DOHH2 (cell line): ENCODE data around the gene EXOC3L1.

Source experiments
- CTCF ChIP-seq: fragments of 200-600 bp; sonication (generic); IDR thresholded peaks from one replicate; pipeline ENCODE4 v1.5.1; 2014; ENCODE audit warnings: antibody characterized with exemption, mild to moderate bottlenecking, low read depth, low read length; ENCODE audit not compliant: poor library complexity, severe bottlenecking
- EZH2phosphoT487 ChIP-seq: fragments of 200-600 bp; sonication (generic); IDR thresholded peaks from 2 replicates; pipeline ENCODE4 v1.6.1; 2017; ENCODE audit warnings: borderline replicate concordance, mild to moderate bottlenecking, antibody characterized with exemption, low read length, moderate library complexity, mixed read lengths

- TF ChIP-seq CTCF = no peak
- TF ChIP-seq EZH2phosphoT487 = peak; percentile 30; the same call in 1 of the 2 replicates
Observed at GRCh38 chr16:67173808-67174705, 15.9 kb downstream of the EXOC3L1 start.
